ENCODE data around the gene COL4A1.

The COL4A1 gene

GRCh38 chr13:110216398-110217041, 90.4 kb downstream of the COL4A1 start:
- TF ChIP-seq GATA3 (IDR thresholded peaks at IDR 0.05; ENCODE audit: low read depth, low read length) (no peak), GATA2 (IDR thresholded peaks at IDR 0.05; ENCODE audit: low read depth, low read length) (no peak)

DNA sequence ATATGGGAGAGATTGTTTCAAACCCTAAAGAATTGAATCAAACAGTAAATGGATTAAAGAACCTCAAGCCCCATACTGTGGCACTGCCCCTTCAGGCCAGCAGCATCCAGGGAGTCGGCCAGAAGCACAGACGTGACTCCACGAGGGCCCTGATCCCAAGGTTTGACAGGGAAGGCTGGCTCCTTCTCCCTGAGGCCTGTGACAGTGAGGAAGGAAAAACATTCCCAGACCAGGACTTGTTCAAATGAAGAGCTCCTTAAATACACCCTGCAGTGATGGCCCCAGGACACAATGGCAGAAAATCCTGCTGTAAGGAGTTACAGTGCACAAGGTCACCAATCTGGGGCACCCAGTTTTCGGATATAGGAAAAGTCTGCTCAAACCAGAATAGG, 91.0 kb downstream of the COL4A1 start:
- TF ChIP-seq GATA2 (IDR thresholded peaks at IDR 0.05; ENCODE audit: low read depth, low read length) (no peak), GATA3 (IDR thresholded peaks at IDR 0.05; ENCODE audit: low read depth, low read length) (no peak)

DNA sequence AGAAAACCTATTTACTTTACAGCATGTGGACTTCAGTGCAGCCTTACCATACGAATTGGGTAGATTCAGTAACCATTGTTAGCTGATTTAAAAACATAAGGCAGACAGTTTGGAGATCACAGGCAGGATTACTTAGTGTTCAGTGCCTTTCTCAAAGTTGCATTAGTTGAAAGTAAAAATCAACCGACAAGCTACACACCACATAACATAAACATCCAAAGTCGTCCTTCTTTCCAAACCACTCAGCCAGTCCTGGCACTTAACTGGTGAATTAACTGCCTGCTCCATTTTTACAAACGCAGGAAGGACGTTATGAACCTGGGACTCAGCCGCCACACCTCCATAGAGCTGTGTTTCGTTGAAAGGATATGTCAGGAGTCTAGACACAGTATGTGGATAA, 91.4 kb downstream of the COL4A1 start:
- TF ChIP-seq GATA3 (IDR thresholded peaks at IDR 0.05; ENCODE audit: low read depth, low read length) (no peak), GATA2 (IDR thresholded peaks at IDR 0.05; ENCODE audit: low read depth, low read length) (no peak)

DNA sequence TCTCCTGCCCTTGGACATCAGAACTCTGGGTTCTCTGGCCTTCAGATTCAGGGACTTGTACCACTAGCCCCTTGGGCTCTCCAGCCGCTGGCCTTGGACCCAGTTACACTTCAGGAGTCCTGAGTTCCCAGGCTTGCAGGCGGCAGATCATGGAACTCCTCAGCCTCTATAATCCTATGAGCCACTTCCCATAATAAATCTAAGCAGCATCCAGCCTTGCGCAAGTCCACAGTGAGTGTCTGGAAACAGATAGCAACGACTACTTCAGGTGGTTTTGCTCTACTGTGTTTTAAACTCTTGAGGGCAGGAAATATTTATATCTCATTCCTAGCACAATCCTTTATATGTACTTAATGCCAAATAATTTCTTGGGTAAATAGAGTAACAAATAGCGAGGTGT, 92.3 kb downstream of the COL4A1 start:
- TF ChIP-seq GATA3 (IDR thresholded peaks at IDR 0.05; ENCODE audit: low read depth, low read length) = no peak
- no peak for TF ChIP-seq GATA2 (IDR thresholded peaks at IDR 0.05; ENCODE audit: low read depth, low read length)

- TF ChIP-seq GATA3 (IDR thresholded peaks at IDR 0.05; ENCODE audit: low read depth, low read length) (no peak), GATA2 (IDR thresholded peaks at IDR 0.05; ENCODE audit: low read depth, low read length) (no peak)
Measured at GRCh38 chr13:110213461-110214074, 93.4 kb downstream of the COL4A1 start.

DNA sequence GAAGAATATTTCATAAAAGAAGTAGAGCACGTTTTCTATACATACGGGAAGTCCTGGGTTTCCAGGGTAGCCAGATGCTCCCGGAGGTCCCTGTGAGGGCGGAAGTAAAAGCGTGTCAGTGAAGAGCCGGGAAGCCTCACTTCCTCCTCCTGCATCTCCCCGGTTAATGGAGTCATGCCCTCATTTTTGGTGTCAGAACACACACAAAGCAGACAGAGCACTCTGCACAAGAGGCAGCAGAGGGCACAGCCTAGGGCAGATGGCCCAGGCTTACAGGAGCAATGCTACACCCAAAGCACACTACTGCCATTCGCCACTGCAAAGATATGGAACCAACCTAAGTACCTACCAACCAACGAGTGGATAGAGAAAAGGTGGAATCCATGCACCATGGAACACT, 94.4 kb downstream of the COL4A1 start:
- TF ChIP-seq GATA3 (IDR thresholded peaks at IDR 0.05; ENCODE audit: low read depth, low read length) = no peak
- TF ChIP-seq GATA2 (IDR thresholded peaks at IDR 0.05; ENCODE audit: low read depth, low read length) = no peak

DNA sequence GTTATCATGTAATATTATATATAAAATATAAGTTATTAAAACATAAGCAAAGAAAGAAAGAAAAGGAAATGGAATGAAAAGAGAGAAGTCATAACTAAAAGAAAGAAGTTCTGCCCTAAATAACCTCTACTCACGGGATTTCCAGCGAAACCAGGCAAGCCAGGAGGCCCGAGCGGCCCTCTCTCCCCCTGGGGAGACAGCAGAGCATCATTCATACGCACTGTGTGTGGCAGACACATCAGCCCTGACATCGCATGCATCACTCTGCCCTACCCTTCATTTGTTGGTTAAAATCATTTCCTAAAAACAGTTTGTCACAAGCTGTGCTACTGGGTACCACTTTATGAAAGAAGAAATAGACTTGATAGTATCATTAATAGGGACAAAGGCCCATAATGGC, 95.2 kb downstream of the COL4A1 start:
- TF ChIP-seq GATA3 (IDR thresholded peaks at IDR 0.05; ENCODE audit: low read depth, low read length) (no peak), GATA2 (IDR thresholded peaks at IDR 0.05; ENCODE audit: low read depth, low read length) (no peak)

- TF ChIP-seq GATA2 (IDR thresholded peaks at IDR 0.05; ENCODE audit: low read depth, low read length) (no peak), GATA3 (IDR thresholded peaks at IDR 0.05; ENCODE audit: low read depth, low read length) (no peak)
Measured at GRCh38 chr13:110211046-110211445, 95.9 kb downstream of the COL4A1 start.

DNA sequence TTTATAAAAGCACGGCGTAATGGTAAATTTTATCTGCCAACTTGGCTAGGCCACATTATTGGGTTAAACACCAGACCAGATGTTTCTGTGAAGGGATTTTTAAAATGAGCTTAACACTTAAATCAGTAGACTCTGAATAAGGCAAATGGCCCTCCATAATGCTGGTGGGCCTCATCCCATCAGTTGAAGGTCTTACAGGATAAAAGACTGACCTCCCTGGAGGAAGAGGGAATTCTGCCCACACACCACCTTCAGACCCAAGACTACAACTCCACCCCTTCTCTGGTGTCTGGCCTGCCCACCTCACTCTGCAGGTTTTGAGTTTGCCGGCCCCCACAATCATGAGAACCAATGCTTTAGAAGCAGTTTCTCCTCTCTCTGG, 96.4 kb downstream of the COL4A1 start:
- TF ChIP-seq GATA3 (IDR thresholded peaks at IDR 0.05; ENCODE audit: low read depth, low read length) = no peak
- no peak for TF ChIP-seq GATA2 (IDR thresholded peaks at IDR 0.05; ENCODE audit: low read depth, low read length)

- TF ChIP-seq GATA2 (IDR thresholded peaks at IDR 0.05; ENCODE audit: low read depth, low read length) = no peak
- TF ChIP-seq GATA3 (IDR thresholded peaks at IDR 0.05; ENCODE audit: low read depth, low read length) = no peak
Measured at GRCh38 chr13:110209950-110210603, 96.9 kb downstream of the COL4A1 start.

- TF ChIP-seq GATA2 (IDR thresholded peaks at IDR 0.05; ENCODE audit: low read depth, low read length) (no peak), GATA3 (IDR thresholded peaks at IDR 0.05; ENCODE audit: low read depth, low read length) (no peak)
Measured at GRCh38 chr13:110208116-110208515, 98.8 kb downstream of the COL4A1 start.

DNA sequence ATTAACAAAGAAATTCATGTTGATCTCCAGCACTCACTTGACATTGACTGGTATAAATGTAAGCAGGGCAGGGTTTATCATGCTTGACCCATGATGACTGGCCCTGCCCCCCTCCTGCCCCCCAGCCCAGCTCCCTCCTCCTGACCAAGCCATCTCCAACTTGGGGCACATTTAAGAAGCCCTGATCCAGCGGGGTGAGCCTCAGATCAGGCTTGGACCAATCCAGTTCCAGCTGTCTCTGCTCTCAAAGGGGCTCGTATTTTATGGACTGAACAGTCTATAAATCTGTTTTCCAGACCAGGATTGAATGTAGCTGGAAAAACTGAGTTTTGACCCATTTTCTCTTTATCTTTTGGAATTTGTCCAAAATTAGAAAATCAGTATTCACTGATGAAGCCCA, 100.0 kb downstream of the COL4A1 start:
- no peak for TF ChIP-seq GATA2 (IDR thresholded peaks at IDR 0.05; ENCODE audit: low read depth, low read length)
- no peak for TF ChIP-seq GATA3 (IDR thresholded peaks at IDR 0.05; ENCODE audit: low read depth, low read length)

- TF ChIP-seq GATA2 (IDR thresholded peaks at IDR 0.05; ENCODE audit: low read depth, low read length) (no peak), GATA3 (IDR thresholded peaks at IDR 0.05; ENCODE audit: low read depth, low read length) (no peak)
Measured at GRCh38 chr13:110206185-110206584, 100.8 kb downstream of the COL4A1 start.

DNA sequence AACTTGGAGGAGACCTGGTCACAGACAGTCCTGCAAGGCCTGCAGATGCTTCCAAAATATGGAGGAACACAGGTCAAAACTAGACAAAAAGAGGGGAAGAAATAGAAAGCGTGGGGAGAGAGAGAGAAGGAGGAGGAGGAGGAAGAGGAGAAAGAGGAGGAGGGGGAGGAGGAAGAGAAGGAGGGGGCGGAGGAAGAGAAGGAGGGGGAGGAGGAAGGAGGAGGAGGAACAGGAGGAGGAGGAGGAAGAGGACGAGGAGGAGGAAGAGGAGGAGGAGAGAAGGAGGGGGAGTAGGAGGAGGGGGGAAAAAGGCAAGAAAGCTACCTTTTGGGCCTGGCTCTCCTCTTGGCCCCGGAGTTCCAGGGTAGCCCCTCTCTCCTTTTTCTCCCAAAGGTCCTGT, 105.8 kb downstream of the COL4A1 start:
- no peak for TF ChIP-seq GATA2 (IDR thresholded peaks at IDR 0.05; ENCODE audit: low read depth, low read length)
- no peak for TF ChIP-seq GATA3 (IDR thresholded peaks at IDR 0.05; ENCODE audit: low read depth, low read length)

- TF ChIP-seq GATA2 (IDR thresholded peaks at IDR 0.05; ENCODE audit: low read depth, low read length) (no peak), GATA3 (IDR thresholded peaks at IDR 0.05; ENCODE audit: low read depth, low read length) (no peak)
Measured at GRCh38 chr13:110200276-110200870, 106.6 kb downstream of the COL4A1 start.

All from SH-SY5Y (cell line).